Mucosa of rectum (tissue), 2 donors: ENCODE data around the gene MT1E.
A peak's percentile ranks its signal among the peaks of the same experiment; 100 is the strongest.

Source experiments
- H3K27ac ChIP-seq, 2 donors: one replicate each; pipeline ENCODE4 v1.7.0; 2013; ENCODE audit warnings: inconsistent platforms in 2 of 2, low read depth in 2 of 2, low read length in 2 of 2
- H3K27me3 ChIP-seq, 2 donors: one replicate each; pipeline ENCODE4 v1.7.0; 2013; ENCODE audit warnings: low read length in 2 of 2; ENCODE audit not compliant: control insufficient read depth in 2 of 2, insufficient read depth in 2 of 2
- H3K36me3 ChIP-seq, 2 donors: one replicate each; pipeline ENCODE4 v1.7.0; 2013; ENCODE audit warnings: low read length in 2 of 2; ENCODE audit not compliant: control insufficient read depth in 2 of 2, insufficient read depth in 2 of 2
- H3K4me1 ChIP-seq, 2 donors: one replicate each; pipeline ENCODE4 v1.7.0; 2013; ENCODE audit warnings: low read length in 2 of 2, mild to moderate bottlenecking in 1 of 2; ENCODE audit not compliant: control insufficient read depth in 2 of 2, insufficient read depth in 2 of 2
- H3K4me3 ChIP-seq, 2 donors: one replicate each; pipeline ENCODE4 v1.7.0; 2013; ENCODE audit warnings: low read length in 2 of 2
- H3K9ac ChIP-seq, 2 donors: one replicate each; pipeline ENCODE4 v1.7.0; 2013; ENCODE audit warnings: low read length in 2 of 2, low read depth in 1 of 2, mild to moderate bottlenecking in 1 of 2
- H3K9me3 ChIP-seq, 2 donors: one replicate each; pipeline ENCODE4 v1.7.0; 2013; ENCODE audit warnings: low read length in 2 of 2; ENCODE audit not compliant: control insufficient read depth in 2 of 2
- donor health status: healthy.
- donor health status: Normal muscosa, but diverticular disease.

The MT1E gene

DNA sequence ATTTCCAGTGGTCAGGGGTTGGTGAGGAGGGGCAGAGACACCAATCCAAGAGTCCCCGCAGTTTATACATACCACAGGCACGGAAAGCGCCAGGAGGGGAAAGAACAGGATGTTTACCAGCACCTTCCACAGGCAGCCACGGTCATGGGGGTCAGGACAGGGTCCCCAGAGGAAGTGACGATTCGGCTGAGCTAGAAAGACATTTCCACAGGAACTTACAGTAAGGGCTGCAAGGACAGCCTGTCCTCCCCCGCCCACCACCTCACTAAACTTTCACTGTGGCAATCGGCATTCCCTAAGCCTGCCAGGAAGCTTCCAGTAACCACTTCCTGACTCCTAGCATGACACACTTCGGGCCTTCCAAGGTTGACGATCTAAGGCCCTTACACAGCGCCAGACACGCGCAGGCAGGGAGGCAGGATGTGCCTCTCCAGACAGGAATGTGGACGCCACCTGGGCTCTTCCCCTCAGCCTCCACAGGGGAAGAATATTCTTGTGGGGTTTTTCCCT is 18.4 kb upstream of the MT1E start:
- no peaks in the 10 kb centered on the region for H3K36me3 ChIP-seq
- H3K9me3 ChIP-seq = no peaks in the 10 kb centered on the region
- H3K9ac ChIP-seq = peak overlapping the region; percentile 28 to 75
- H3K27me3 ChIP-seq = no peaks in the 10 kb centered on the region
- H3K4me1 ChIP-seq = peaks cover 26 to 29% of the 10 kb centered on the region in 2 donors
- H3K27ac ChIP-seq = peak overlapping the region; percentile 94 to 95
- peak overlapping the region in 1 of 2 donors; percentile 23 for H3K4me3 ChIP-seq

DNA sequence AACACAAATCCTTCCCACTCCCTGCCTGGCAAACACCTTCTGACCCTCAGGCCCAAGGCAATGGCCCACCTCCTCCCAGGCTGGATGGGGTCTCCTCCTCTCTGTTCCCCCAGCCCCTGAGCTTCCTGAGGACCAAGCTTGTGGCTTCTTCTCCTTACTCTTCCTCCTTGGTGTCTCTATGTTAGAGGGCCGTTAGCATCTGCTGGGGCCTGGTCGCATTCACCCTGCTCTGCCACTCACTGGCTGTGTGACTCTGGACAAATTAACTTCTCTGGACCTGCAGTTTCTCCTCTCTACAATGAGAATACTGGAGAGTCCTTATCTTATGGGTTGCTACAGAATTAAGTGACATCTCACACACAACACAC is 17.9 kb upstream of the MT1E start:
- Histone ChIP-seq H3K9ac (peak overlapping the region; percentile 75), H3K27me3 (no peaks in the 10 kb centered on the region), H3K4me3 (peak overlapping the region; percentile 42 to 73), H3K4me1 (peaks cover 26 to 29% of the 10 kb centered on the region in 2 donors), H3K27ac (peak overlapping the region; percentile 94 to 95), H3K36me3 (no peaks in the 10 kb centered on the region), H3K9me3 (no peaks in the 10 kb centered on the region)

DNA sequence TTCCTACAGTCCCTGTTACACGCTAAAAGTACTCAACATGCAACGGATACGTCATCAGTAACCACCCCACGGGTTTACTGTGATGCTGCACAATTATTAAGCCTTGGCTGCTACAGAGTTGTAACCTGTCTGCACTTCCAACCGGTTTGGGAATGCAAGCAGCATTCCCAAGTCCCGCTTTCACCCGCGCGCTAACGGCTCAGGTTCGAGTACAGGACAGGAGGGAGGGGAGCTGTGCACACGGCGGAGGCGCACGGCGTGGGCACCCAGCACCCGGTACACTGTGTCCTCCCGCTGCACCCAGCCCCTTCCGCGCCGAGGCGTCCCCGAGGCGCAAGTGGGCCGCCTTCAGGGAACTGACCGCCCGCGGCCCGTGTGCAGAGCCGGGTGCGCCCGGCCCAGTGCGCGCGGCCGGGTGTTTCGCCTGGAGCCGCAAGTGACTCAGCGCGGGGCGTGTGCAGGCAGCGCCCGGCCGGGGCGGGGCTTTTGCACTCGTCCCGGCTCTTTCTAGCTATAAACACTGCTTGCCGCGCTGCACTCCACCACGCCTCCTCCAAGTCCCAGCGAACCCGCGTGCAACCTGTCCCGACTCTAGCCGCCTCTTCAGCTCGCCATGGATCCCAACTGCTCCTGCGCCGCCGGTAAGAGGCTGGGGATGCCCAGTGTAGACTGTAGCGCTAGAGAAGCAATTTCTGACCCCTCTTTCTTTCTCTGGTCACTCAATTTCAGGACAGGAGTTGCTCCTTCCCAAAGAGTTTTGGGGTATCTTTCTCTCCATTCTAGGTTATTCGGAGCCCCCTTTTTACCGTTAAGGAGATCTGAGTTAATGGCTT is 17.3 kb upstream of the MT1E start, which contains the start of gene MT2A:
TSS of gene MT2A (plus strand) at position 542 of the 833 bp plus-strand sequence. CDS start at position 614, 72 bp downstream.
- H3K4me1 ChIP-seq = peaks cover 26 to 29% of the 10 kb centered on the region in 2 donors
- peak within 1 kb of the TSS; percentile 78 to 90 for H3K9ac ChIP-seq
- H3K27me3 ChIP-seq = no peaks in the 10 kb centered on the region
- H3K9me3 ChIP-seq = no peaks in the 10 kb centered on the region
- peak within 1 kb of the TSS; percentile 82 to 96 for H3K4me3 ChIP-seq
- H3K36me3 ChIP-seq = no peaks in the 10 kb centered on the region
- H3K27ac ChIP-seq = peak within 1 kb of the TSS; percentile 94 to 95

DNA sequence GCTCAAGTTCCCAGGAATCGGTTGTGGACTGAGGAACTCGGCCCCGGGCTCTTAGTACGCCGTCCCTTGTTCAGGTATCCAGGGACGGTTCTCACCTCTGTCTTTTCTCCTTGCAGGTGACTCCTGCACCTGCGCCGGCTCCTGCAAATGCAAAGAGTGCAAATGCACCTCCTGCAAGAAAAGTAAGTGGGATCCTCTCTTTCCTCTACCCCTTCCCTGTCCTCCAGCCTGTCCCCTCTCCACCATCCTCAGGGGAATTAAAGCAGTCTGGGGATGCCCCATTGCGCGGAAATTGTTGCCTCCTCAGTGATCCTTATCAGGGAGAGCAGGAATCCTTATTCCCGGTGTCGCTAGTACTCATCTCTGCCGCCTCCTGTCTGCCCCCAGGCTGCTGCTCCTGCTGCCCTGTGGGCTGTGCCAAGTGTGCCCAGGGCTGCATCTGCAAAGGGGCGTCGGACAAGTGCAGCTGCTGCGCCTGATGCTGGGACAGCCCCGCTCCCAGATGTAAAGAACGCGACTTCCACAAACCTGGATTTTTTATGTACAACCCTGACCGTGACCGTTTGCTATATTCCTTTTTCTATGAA is 16.6 kb upstream of the MT1E start:
- Histone ChIP-seq H3K9ac (peak overlapping the region; percentile 78 to 90), H3K36me3 (no peaks in the 10 kb centered on the region), H3K4me1 (peaks cover 26 to 29% of the 10 kb centered on the region in 2 donors), H3K4me3 (peak overlapping the region; percentile 82 to 96), H3K27me3 (no peaks in the 10 kb centered on the region), H3K9me3 (no peaks in the 10 kb centered on the region), H3K27ac (peak overlapping the region; percentile 88 to 95)

DNA sequence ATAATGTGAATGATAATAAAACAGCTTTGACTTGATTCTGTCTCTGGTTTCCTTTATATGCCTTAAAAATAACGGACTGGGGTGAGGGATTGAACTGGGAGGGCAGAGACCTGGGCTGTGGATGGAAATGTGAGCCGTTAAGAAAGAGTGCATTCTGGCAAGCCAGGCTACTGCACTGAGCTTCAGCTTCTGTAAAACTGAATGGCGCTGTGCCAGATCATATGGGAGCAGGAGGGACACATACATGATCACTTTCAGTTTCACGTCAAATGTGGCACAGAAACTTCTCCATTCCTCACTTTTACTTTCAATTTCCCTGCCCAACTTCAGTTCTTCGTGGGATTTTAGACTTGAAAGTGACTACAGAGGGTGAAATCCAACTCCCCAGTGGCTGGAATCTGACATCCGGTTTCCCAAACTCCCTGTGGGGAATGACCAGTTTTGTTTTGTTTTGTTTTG is 16.1 kb upstream of the MT1E start:
- Histone ChIP-seq H3K9me3 (no peaks in the 10 kb centered on the region), H3K4me3 (peak overlapping the region; percentile 82 to 96), H3K9ac (peak overlapping the region; percentile 78 to 90), H3K27me3 (no peaks in the 10 kb centered on the region), H3K4me1 (peaks cover 26 to 29% of the 10 kb centered on the region in 2 donors), H3K27ac (peak overlapping the region; percentile 88 to 95), H3K36me3 (no peaks in the 10 kb centered on the region)

DNA sequence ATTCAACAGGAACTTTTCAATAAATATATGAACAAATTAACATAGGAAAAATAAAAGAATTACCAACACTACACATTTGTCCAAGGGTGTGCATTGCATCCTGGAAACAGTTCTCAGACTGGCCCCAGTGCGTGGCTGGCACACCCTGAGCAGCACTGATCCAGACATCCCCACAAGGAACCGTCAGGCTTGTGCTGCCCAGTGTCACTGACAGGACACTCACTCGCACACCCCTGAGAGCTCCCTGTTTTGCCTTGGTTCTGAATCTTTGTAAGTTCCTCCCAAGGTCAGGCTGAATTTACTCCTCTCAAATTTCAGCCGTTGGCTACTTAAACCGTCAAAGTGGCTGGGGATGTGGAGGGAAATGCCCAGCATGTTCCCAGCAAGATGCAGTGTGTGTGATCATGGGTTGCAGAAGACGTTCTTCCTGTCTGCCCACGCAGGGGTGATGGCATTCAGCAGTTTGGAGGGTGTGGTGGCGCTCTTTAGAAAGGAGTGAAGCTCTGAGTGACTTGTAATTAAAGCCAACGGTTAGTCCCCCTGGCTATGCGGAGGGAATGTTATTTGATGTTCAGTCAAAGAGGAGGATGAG is 15.5 kb upstream of the MT1E start:
- H3K36me3 ChIP-seq = no peaks in the 10 kb centered on the region
- peak overlapping the region; percentile 82 to 96 for H3K4me3 ChIP-seq
- H3K9me3 ChIP-seq = no peaks in the 10 kb centered on the region
- peaks cover 26 to 29% of the 10 kb centered on the region in 2 donors for H3K4me1 ChIP-seq
- H3K27ac ChIP-seq = peak overlapping the region; percentile 88 to 95
- no peaks in the 10 kb centered on the region for H3K27me3 ChIP-seq
- peak overlapping the region; percentile 78 to 90 for H3K9ac ChIP-seq

DNA sequence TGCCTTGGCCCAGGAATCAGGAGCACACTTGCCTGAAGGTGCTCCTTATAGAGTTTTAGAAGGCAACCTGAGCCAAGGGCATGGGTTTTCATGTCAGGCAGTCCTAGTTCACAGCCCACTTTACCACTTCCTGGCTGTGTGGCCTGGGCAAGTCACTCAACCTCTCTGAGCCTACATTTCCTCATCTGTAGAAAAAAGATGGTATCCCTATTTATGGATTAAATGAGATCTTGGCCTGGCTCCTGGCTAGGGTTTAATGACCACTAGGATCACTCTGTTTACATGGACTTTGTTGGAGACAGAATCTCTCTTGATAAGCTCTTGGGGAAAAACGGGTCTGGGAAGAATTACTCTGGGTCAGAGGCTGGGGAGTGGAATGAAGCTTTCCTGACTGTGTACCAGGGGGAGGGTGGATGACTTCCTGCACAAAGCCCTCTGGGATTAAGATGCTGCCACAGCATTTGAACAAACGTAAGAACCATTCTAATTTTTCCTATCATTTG is 14.9 kb upstream of the MT1E start:
- no peaks in the 10 kb centered on the region for H3K27me3 ChIP-seq
- no peaks in the 10 kb centered on the region for H3K9me3 ChIP-seq
- peak overlapping the region; percentile 88 to 95 for H3K27ac ChIP-seq
- H3K4me3 ChIP-seq = peak overlapping the region in 1 of 2 donors; percentile 96
- no peaks in the 10 kb centered on the region for H3K36me3 ChIP-seq
- H3K4me1 ChIP-seq = peaks cover 26 to 29% of the 10 kb centered on the region in 2 donors
- H3K9ac ChIP-seq = peak overlapping the region; percentile 78 to 90

DNA sequence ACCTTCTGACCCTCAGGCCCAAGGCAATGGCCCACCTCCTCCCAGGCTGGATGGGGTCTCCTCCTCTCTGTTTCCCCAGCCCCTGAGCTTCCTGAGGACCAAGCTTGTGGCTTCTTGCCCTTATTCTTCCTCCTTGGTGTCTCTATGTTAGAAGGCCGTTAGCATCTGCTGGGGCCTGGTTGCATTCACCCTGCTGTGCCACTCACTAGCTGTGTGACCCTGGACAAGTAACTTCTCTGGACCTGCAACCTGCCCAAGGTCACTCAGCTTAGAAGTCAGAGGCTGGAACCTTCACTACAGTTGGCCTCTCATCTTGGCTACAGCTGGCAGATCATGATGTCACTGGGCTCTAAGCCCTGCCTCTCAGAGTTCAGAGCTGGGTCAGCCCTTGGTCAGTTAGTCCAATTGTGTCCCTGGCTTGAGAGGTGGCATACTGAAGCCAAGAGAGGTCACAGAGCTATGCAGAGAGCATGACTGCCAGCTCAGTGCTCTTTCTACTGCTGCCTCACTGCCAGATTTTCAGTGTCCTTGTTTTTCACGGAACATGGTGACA is 14.2 kb upstream of the MT1E start:
- Histone ChIP-seq H3K4me3 (no peak overlapping the region), H3K27me3 (no peaks in the 10 kb centered on the region), H3K9me3 (no peaks in the 10 kb centered on the region), H3K27ac (peak overlapping the region; percentile 88 to 95), H3K4me1 (peaks cover 26 to 29% of the 10 kb centered on the region in 2 donors), H3K36me3 (no peaks in the 10 kb centered on the region), H3K9ac (no peak overlapping the region)

DNA sequence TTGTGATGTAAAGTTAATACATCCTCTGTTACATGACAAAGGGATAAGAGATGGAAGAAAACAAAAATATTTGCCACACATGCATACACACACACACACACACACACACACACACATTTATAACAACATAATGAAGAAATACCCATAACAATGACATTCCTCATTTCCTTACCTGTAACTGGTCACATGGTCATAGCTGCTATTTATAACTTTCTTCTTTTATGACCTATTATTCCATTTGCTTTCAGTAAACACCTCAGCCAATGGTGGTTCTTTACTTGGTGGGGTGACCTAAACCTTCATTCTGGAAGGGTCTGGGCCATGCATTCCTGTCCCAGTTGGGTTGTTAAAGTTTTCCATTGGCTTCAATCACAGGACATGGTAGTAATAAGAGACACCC is 11.9 kb upstream of the MT1E start:
- Histone ChIP-seq H3K4me1 (peaks cover 25 to 29% of the 10 kb centered on the region in 2 donors), H3K36me3 (no peaks in the 10 kb centered on the region), H3K27me3 (peaks cover 0 to 5% of the 10 kb centered on the region in 2 donors), H3K9me3 (no peaks in the 10 kb centered on the region), H3K4me3 (no peak overlapping the region), H3K9ac (no peak overlapping the region), H3K27ac (no peak overlapping the region)
